Measurements from ENCODE around the gene SSR2.

SSR2 gene

DNA sequence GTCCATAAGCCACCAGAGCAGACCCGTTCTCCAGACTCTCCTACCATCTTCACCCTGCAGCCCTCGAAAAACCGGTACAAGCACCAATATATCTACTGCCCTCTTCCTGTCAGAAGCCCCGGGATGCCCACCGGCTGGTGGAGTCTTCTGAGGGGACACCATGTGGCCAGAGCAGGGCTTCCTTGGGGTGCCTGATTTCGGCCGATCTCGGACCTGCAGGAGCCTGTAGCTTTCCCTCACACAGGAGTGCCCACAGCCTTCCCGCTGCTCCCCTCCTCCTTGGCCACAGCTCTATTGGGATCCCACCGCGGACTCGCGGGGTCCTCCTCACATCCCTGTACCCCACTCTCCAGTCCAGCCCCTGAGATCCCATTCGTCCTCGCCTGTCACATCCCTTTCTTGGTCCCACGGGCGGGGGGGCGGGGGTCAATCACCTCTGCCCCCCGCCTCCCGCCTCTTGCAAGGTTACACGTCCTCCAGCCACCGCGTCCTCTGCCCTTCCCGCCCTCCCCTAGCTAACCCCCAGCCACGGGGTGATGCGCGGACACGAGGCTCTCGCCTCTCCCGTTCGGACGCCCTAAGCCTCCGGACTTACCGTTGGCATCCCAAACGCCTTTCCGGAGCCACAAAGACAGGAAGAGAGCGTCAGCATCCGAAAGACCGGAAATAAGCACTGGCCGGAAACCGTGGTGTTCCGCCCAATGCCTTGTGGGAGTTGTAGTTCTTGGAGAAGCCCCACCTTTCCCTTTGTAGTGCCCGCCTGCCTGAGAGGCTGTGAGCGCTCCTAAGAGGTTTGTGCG, at the start of gene SSR2:
Gene SSR2 (minus strand): TSS at position 659 of the 800 bp plus-strand sequence. CDS start 784 bp downstream, outside the sequence.
- in situ Hi-C loops (cut with HindIII; ENCODE audit: low sequenced_read_pairs), result no loop called here

DNA sequence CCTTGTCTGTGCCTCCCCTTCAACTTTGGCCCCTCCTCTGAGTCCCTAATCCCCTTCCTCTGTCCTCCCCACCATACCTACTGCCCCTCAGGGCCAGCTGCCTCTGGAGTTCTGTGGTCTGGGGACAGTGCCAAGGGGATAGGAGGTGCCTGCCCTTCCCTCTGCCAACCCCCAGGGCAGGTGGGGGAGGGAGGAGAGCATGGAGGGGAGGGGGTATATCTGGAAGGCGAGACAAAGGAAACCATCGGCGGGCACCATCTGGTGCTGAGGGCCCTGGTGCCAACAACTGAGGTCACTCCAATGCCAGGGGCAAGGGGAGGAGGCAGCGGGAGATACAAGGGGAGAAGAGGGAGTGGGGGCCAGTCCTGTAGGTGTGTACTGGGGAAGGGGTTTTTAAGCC, 49.8 kb upstream of the SSR2 start:
- in situ Hi-C loops (cut with HindIII; ENCODE audit: low sequenced_read_pairs), result no loop called here

DNA sequence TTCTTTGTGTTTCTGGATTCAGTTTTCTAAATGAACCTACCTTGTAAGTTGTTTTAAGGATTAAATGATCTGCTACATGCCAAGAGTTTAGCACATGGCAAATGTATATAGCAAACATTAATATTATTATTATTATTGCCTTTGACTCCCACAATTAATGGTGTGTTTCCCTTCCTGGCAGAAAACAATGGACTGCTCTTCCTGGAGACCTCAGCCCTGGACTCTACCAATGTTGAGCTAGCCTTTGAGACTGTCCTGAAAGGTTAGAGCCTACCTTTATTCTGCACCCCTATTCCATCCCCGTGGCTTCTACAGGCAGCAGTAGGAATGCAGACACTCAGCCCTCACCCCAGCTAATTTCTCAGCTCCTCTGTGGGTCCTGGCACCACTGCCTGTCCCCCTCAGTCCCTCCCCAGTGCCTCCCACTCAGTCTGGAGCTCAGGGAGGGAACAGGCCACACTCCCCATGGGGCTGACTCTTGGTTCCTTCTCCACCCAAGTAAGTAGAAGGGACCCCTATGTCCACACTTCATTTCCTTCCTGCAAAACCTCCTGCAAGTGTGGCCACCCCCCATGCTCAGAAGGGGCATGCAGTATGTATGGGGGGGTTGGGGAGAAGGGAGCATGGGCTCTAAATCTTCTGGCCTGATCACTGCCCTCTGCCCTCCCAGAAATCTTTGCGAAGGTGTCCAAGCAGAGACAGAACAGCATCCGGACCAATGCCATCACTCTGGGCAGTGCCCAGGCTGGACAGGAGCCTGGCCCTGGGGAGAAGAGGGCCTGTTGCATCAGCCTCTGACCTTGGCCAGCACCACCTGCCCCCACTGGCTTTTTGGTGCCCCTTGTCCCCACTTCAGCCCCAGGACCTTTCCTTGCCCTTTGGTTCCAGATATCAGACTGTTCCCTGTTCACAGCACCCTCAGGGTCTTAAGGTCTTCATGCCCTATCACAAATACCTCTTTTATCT, 49.0 kb upstream of the SSR2 start:
- in situ Hi-C loops (cut with HindIII; ENCODE audit: low sequenced_read_pairs), result no loop called here

GRCh38 chr1:156067262-156067661, 46.5 kb upstream of the SSR2 start:
- in situ Hi-C loops (cut with HindIII; ENCODE audit: low sequenced_read_pairs), result no loop called here

DNA sequence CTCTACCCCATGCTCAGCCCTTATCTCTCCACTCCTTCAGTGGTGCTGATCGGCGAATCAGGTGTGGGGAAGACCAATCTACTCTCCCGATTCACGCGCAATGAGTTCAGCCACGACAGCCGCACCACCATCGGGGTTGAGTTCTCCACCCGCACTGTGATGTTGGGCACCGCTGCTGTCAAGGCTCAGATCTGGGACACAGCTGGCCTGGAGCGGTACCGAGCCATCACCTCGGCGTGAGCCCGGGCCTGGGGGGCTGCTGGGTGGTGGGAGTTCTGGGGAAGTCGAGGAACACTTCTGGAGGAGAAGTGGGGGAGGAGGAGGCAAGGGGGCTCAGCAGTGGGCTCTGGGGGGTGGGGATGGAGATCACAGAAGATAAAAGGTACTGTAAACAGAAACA, 45.1 kb upstream of the SSR2 start:
- in situ Hi-C loops (cut with HindIII; ENCODE audit: low sequenced_read_pairs), result no loop called here

GRCh38 chr1:156065212-156065611, 44.5 kb upstream of the SSR2 start:
- in situ Hi-C loops (cut with HindIII; ENCODE audit: low sequenced_read_pairs), result no loop called here

- in situ Hi-C loops (cut with HindIII; ENCODE audit: low sequenced_read_pairs), result no loop called here
Measured at GRCh38 chr1:156064615-156065014, 43.9 kb upstream of the SSR2 start.

DNA sequence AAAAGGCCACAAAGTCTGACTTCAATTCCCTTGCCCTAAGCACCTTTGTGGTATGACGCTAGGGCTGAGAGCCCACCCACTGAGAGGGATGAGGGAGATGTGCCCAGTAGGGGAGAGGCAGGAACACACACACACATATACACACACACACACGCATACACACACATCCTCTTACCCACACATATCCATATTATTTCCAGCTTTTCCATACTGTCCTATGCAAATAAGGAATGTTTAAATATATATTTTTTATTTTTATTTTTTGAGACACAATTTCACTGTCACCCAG, 43.2 kb upstream of the SSR2 start:
- in situ Hi-C loops (cut with HindIII; ENCODE audit: low sequenced_read_pairs), result no loop called here

GRCh38 chr1:156062189-156062588, 41.4 kb upstream of the SSR2 start:
- in situ Hi-C loops (cut with HindIII; ENCODE audit: low sequenced_read_pairs), result no loop called here

GRCh38 chr1:156060937-156061636, 40.3 kb upstream of the SSR2 start, which contains the start of gene RAB25:
Gene RAB25, plus strand, starts transcription at chr1:156061160. Its CDS starts 241 bp downstream, at chr1:156061401.
- in situ Hi-C loops (cut with HindIII; ENCODE audit: low sequenced_read_pairs), result no loop called here

GRCh38 chr1:156056326-156056849, 35.6 kb upstream of the SSR2 start:
- in situ Hi-C loops (cut with HindIII; ENCODE audit: low sequenced_read_pairs), result no loop called here

GRCh38 chr1:156055281-156056048, 34.7 kb upstream of the SSR2 start:
- in situ Hi-C loops (cut with HindIII; ENCODE audit: low sequenced_read_pairs), result no loop called here

DNA sequence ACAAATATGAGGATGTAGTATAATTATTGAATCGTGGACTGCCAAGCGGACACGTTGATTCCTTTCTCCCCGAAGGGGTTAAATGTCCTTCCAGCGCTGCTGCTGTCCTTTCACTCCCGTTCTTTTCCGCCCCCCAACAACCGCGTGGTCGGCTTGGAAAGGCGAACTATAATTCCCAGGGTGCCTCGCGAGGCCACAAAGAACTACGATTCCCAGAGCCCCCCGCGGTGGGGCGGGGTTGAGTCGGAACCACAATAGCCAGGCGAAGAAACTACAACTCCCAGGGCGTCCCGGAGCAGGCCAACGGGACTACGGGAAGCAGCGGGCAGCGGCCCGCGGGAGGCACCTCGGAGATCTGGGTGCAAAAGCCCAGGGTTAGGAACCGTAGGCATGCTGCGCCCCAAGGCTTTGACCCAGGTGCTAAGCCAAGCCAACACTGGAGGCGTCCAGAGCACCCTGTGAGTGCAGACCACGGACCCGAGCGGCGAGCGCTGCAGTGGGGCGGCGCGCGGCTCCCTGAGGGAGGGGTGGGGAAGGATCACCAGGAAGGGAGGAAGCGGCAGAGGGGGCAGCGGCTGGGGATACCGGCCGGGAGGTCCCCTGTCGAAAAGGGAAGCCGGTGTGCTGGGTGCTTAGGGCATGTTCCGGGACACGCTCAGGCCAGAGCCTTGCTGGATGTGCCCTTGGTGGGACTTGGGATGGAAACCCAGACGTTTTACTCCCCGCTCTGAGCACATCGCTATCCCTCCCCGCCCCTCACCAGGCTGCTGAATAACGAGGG, 33.9 kb upstream of the SSR2 start, which contains the start of gene LAMTOR2:
Gene LAMTOR2 (plus strand): TSS at position 283 of the 781 bp plus-strand sequence. CDS start 108 bp downstream, at position 391.
- in situ Hi-C loops (cut with HindIII; ENCODE audit: low sequenced_read_pairs), result no loop called here

- in situ Hi-C loops (cut with HindIII; ENCODE audit: low sequenced_read_pairs), result no loop called here
Measured at GRCh38 chr1:156053768-156054499, 33.2 kb upstream of the SSR2 start, which contains the start of gene UBQLN4. Gene UBQLN4, minus strand, starts transcription at chr1:156053798. Its CDS starts 97 bp downstream, at chr1:156053701.

DNA sequence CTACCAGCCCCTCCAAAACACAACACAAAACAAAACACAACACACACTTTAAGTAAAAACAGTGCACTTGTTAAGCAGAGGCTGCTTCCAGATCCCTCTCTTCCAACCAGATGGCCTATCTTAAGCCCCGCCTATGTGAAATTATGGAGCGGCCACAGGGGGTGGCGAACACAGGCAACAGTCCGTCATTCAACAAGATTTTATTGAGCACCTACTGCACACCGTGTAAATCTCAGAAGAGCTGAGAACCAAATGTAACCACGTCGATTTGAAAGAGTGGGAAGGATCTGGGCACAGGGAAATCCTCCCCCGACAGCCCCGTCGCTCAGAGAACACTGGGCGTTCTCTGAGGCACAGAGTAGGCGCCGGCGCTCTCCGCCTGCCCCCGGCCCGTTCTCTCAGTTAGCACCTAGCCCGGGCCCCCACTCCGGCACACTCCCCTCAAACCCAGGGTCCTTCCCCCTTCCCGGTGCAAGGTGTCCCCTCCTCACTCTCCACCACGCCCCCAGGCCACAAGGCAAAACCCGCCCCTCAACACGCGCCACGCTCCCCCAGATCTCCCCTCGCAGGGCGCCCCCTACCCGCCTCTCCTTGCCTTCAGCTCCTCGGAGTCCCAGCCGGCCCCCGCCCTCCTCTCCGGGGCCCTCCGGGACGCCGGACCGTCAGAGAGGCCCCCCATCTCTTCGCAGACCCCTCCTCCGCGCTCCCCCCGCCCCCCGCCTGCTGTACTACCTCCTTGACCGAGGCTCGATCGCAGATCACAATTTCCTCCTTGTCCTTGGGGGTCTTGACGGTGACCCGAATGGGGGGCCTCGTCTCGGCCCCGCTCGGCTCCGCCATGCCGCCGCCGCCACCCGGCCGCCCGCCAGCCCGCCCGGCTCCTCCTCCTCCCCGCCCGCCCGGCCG, 32.4 kb upstream of the SSR2 start:
- in situ Hi-C loops (cut with HindIII; ENCODE audit: low sequenced_read_pairs), result no loop called here

- in situ Hi-C loops (cut with HindIII; ENCODE audit: low sequenced_read_pairs), result no loop called here
Measured at GRCh38 chr1:156051011-156051725, 30.4 kb upstream of the SSR2 start.

- in situ Hi-C loops (cut with HindIII; ENCODE audit: low sequenced_read_pairs), result no loop called here
Measured at GRCh38 chr1:156050376-156050775, 29.6 kb upstream of the SSR2 start.

Measured in DLD1 (cell line).